ENCODE measurements around the gene ASXL3.
A peak's percentile ranks its signal among the peaks of the same experiment; 100 is the strongest.

Gene ASXL3

GRCh38 chr18:33682436-33682835, 104.4 kb downstream of the ASXL3 start:
- DNase-seq (ENCODE audit: low read depth) = no peak
- TF ChIP-seq CTCF (IDR thresholded peaks at IDR 0.05; ENCODE audit: insufficient read depth, low read depth, low read length, missing control alignments) = no peak
- no peak overlapping the region for H3K4me3 ChIP-seq (ENCODE audit: low read length)

- TF ChIP-seq CTCF (IDR thresholded peaks at IDR 0.05; ENCODE audit: insufficient read depth, low read depth, low read length, missing control alignments) = no peak
- no peak for DNase-seq (ENCODE audit: low read depth)
- H3K4me3 ChIP-seq (ENCODE audit: low read length) = no peak overlapping the region
Measured at GRCh38 chr18:33694593-33694992, 116.6 kb downstream of the ASXL3 start.

GRCh38 chr18:33696332-33697162, 118.5 kb downstream of the ASXL3 start:
- TF ChIP-seq CTCF (IDR thresholded peaks at IDR 0.05; ENCODE audit: insufficient read depth, low read depth, low read length, missing control alignments) = no peak
- DNase-seq (ENCODE audit: low read depth) = no peak
- H3K4me3 ChIP-seq (ENCODE audit: low read length) = no peak overlapping the region

GRCh38 chr18:33697498-33697897, 119.5 kb downstream of the ASXL3 start:
- TF ChIP-seq CTCF (IDR thresholded peaks at IDR 0.05; ENCODE audit: insufficient read depth, low read depth, low read length, missing control alignments) = no peak
- peak; percentile 47 for DNase-seq (ENCODE audit: low read depth)
- H3K4me3 ChIP-seq (ENCODE audit: low read length) = no peak overlapping the region

- no peak overlapping the region for H3K4me3 ChIP-seq (ENCODE audit: low read length)
- DNase-seq (ENCODE audit: low read depth) = no peak
- TF ChIP-seq CTCF (IDR thresholded peaks at IDR 0.05; ENCODE audit: insufficient read depth, low read depth, low read length, missing control alignments) = no peak
Measured at GRCh38 chr18:33699372-33699771, 121.4 kb downstream of the ASXL3 start.

- DNase-seq (ENCODE audit: low read depth) = no peak
- no peak for TF ChIP-seq CTCF (IDR thresholded peaks at IDR 0.05; ENCODE audit: insufficient read depth, low read depth, low read length, missing control alignments)
- H3K4me3 ChIP-seq (ENCODE audit: low read length) = no peak overlapping the region
Measured at GRCh38 chr18:33700513-33700976, 122.5 kb downstream of the ASXL3 start.

- TF ChIP-seq CTCF (IDR thresholded peaks at IDR 0.05; ENCODE audit: insufficient read depth, low read depth, low read length, missing control alignments) = no peak
- no peak for DNase-seq (ENCODE audit: low read depth)
- H3K4me3 ChIP-seq (ENCODE audit: low read length) = no peak overlapping the region
Measured at GRCh38 chr18:33702625-33703024, 124.6 kb downstream of the ASXL3 start.

Data from epithelial cell of esophagus (primary cell).